ENCODE measurements around the gene PYGO2.

DNA sequence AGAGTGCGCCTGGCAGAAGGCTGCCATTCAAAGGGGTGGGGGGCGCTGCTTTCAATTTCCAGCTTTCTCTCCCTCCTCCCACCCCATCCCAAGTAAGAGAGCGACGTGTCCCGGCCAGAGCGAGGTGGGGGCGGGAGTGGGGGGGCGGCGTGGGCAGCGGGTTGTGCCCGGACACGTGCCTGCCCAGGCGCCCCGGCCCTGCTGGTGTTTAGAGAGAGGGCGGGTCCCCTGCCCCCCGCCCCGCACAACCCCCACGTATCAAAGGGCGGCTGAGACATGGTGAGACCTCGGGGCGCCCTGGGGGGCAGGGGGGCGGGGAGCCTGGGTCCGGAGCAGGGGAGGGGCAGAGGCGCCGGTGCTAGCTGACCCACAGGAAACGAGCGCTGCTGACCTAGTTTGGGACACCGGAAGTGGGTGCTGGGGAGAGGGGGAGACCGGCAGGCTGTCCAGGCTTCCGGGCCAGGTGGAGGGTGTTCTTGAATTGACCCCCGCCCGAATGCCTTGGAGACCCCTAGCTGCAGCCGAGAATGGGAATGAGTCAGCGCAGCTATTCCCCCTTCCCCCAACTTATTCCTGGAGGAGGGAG lies 42.3 kb upstream of the PYGO2 start:
- TF ChIP-seq EZH2 (IDR thresholded peaks at IDR 0.05) (no peak), POLR2AphosphoS5 (IDR thresholded peaks at IDR 0.05; ENCODE audit: borderline replicate concordance, low read depth, low read length) (no peak)

Measured in SK-N-MC (cell line).